ENCODE data around the gene REXO1. TPM values are rescaled to one million over a fixed set of nuclear protein-coding genes. Genes with fewer than 3 reads are reported as not detected.
A peak's percentile ranks its signal among the peaks of the same experiment; 100 is the strongest.

The REXO1 gene
- total RNA-seq, 1 donor from 2014 or later, result 17.7 TPM

GRCh38 chr19:1845642-1846041 is 2.6 kb downstream of the REXO1 start:
- H3K9me3 ChIP-seq (replicated peaks), result no peaks in the 10 kb centered on the region
- TF ChIP-seq, protein P1, sequence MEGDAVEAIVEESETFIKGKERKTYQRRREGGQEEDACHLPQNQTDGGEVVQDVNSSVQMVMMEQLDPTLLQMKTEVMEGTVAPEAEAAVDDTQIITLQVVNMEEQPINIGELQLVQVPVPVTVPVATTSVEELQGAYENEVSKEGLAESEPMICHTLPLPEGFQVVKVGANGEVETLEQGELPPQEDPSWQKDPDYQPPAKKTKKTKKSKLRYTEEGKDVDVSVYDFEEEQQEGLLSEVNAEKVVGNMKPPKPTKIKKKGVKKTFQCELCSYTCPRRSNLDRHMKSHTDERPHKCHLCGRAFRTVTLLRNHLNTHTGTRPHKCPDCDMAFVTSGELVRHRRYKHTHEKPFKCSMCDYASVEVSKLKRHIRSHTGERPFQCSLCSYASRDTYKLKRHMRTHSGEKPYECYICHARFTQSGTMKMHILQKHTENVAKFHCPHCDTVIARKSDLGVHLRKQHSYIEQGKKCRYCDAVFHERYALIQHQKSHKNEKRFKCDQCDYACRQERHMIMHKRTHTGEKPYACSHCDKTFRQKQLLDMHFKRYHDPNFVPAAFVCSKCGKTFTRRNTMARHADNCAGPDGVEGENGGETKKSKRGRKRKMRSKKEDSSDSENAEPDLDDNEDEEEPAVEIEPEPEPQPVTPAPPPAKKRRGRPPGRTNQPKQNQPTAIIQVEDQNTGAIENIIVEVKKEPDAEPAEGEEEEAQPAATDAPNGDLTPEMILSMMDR (IDR thresholded peaks at IDR 0.05; ENCODE audit: borderline replicate concordance), result no peak
- H3K36me3 ChIP-seq, result peaks cover 6% of the 10 kb centered on the region
- DNase-seq, result no peak
- no peak overlapping the region for H3K27ac ChIP-seq (replicated peaks)
- peak overlapping the region; percentile 100 for H3K4me3 ChIP-seq
- intact Hi-C loops (cut with micrococcal nuclease), result no loop called here
- H3K27me3 ChIP-seq (ENCODE audit: low read depth), result no peaks in the 10 kb centered on the region
- H3K4me1 ChIP-seq, result peaks cover 75% of the 10 kb centered on the region

DNA sequence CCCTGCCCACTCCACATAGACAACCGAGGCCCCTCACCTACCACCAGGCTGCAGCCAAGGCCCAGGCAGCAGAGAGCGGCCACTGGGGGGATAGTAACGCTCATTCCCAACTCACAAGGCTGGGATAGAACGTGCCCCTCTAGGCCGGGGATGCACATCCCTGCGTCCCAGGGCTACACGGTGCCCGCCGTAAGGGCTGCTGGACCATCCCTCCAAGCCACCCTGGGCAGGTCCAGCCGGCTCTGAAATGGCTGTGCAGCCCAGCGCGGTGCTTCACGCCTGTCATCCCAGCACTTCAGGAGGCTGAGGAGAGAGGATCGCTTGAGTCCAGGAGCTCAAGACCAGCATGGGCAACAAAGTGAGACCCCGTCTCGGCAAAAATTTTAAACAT is 3.2 kb downstream of the REXO1 start:
- no peak overlapping the region for H3K4me3 ChIP-seq
- no peaks in the 10 kb centered on the region for H3K9me3 ChIP-seq (replicated peaks)
- intact Hi-C loops (cut with micrococcal nuclease), result no loop called here
- H3K36me3 ChIP-seq, result peaks cover 6% of the 10 kb centered on the region
- DNase-seq, result no peak
- H3K4me1 ChIP-seq, result peaks cover 80% of the 10 kb centered on the region
- no peaks in the 10 kb centered on the region for H3K27me3 ChIP-seq (ENCODE audit: low read depth)
- no peak overlapping the region for H3K27ac ChIP-seq (replicated peaks)
- TF ChIP-seq, protein P1 (IDR thresholded peaks at IDR 0.05; ENCODE audit: borderline replicate concordance), result no peak

DNA sequence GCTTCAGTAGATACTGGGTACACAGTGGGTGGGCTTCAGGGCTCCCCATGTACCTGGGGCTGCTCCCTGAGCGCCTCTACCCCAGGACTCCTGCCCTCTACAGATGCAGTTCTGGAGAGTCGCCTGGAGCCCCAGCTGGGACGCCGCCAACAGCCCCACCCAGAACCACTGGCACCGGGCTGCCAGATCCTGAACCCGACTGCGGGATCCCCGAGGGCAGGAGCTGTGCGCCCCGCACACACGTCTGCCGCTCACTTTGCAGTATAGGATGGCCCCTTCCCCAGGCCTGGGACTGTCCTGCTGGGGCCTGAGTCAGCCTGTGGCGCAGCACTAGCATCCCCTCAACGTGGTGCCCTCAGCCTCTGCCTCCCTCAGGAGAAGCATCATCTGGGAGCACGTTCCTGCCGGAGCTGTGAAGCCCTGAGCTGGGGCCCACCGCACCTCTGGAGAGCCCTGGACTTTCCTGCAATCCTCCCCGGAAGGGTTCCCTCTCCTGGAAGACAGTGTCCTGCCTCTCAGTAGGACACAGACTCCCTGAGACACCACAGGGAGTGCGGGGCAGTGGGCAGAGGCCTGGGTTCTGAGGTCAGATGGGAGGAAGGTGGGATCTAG is 3.7 kb downstream of the REXO1 start:
- DNase-seq, result no peak
- H3K4me3 ChIP-seq, result no peak overlapping the region
- peak overlapping the region; percentile 12 for H3K27ac ChIP-seq (replicated peaks)
- peaks cover 85% of the 10 kb centered on the region for H3K4me1 ChIP-seq
- H3K36me3 ChIP-seq, result peaks cover 6% of the 10 kb centered on the region
- TF ChIP-seq, protein P1 (IDR thresholded peaks at IDR 0.05; ENCODE audit: borderline replicate concordance), result no peak
- H3K9me3 ChIP-seq (replicated peaks), result no peaks in the 10 kb centered on the region
- no peaks in the 10 kb centered on the region for H3K27me3 ChIP-seq (ENCODE audit: low read depth)
- intact Hi-C loops (cut with micrococcal nuclease), result no loop called here

GRCh38 chr19:1843646-1844394 is 4.5 kb downstream of the REXO1 start:
- no peak for DNase-seq
- no peak overlapping the region for H3K4me3 ChIP-seq

GRCh38 chr19:1843116-1843515 is 5.2 kb downstream of the REXO1 start:
- TF ChIP-seq, protein P1 (IDR thresholded peaks at IDR 0.05; ENCODE audit: borderline replicate concordance), result no peak
- DNase-seq, result no peak
- intact Hi-C loops (cut with micrococcal nuclease), result no loop called here
- no peaks in the 10 kb centered on the region for H3K9me3 ChIP-seq (replicated peaks)
- no peaks in the 10 kb centered on the region for H3K27me3 ChIP-seq (ENCODE audit: low read depth)
- H3K36me3 ChIP-seq, result peaks cover 6% of the 10 kb centered on the region
- H3K4me3 ChIP-seq, result no peak overlapping the region
- H3K4me1 ChIP-seq, result peaks cover 100% of the 10 kb centered on the region
- no peak overlapping the region for H3K27ac ChIP-seq (replicated peaks)

More at GRCh38 chr19:1843646-1844394, 4.5 kb downstream of the REXO1 start:
- no peaks in the 10 kb centered on the region for H3K27me3 ChIP-seq (ENCODE audit: low read depth)
- peaks cover 93% of the 10 kb centered on the region for H3K4me1 ChIP-seq
- H3K36me3 ChIP-seq, result peaks cover 6% of the 10 kb centered on the region
- no peaks in the 10 kb centered on the region for H3K9me3 ChIP-seq (replicated peaks)
- H3K27ac ChIP-seq (replicated peaks), result peak overlapping the region; percentile 1
- intact Hi-C loops (cut with micrococcal nuclease), result no loop called here
- TF ChIP-seq, protein P1 (IDR thresholded peaks at IDR 0.05; ENCODE audit: borderline replicate concordance), result peak; percentile 22
